ENCODE results near the gene IFI44. TPM values are rescaled to one million over a fixed set of nuclear protein-coding genes. Genes with fewer than 3 reads are reported as not detected.

The IFI44 gene
- total and polyA plus RNA-seq, 4 donors: 5.9 to 17.9 (median 9.7) TPM

DNA sequence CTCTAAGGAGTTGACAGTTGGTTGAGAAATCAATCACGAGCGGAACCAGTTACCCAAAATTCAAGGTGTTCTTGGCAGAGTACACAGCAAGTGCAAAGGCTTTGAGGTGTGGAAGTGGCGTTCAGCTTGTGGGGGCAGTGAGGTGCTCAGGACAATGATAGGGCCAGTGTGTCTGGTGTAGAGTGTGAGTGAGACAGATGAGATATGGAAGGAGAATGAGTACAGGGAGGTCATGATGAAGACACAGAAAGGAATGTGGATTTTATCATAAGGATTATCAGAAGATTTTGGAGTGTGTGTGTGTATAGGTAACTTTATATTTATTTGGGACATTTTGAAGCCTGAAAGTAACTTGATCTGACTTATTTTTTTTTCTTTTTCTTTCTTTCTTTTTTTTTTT lies 40.9 kb downstream of the IFI44 start:
- no peaks in the 10 kb centered on the region for H3K9me3 ChIP-seq (ENCODE audit: control insufficient read depth in 4 of 4, low read length in 3 of 4)
- no peak overlapping the region for H3K9ac ChIP-seq (ENCODE audit: low read depth in 1 of 2, low read length in 2 of 2)
- no peak overlapping the region for H3K27ac ChIP-seq (ENCODE audit: low read depth in 1 of 2, low read length in 2 of 2)
- DNase-seq (ENCODE audit: low spot score): no peak
- H3K4me1 ChIP-seq (ENCODE audit: control insufficient read depth in 4 of 4, insufficient read depth in 4 of 4, low read length in 3 of 4): peaks cover 4 to 14% (median 13%) of the 10 kb centered on the region in 4 donors
- TF ChIP-seq JUND (IDR thresholded peaks at IDR 0.05): no peak
- no peak for TF ChIP-seq HNF4G (IDR thresholded peaks at IDR 0.05)
- no peak for TF ChIP-seq HNF4A (conservative IDR thresholded peaks at IDR 0.05)
- no peak for TF ChIP-seq EGR1 (IDR thresholded peaks at IDR 0.05; ENCODE audit: low read depth in 2 of 2)
- TF ChIP-seq RAD21 (IDR thresholded peaks at IDR 0.05): no peak
- no peak for TF ChIP-seq GABPA (IDR thresholded peaks at IDR 0.05 in 1 of 2, conservative IDR thresholded peaks at IDR 0.05 in 1 of 2)
- H3K4me3 ChIP-seq (ENCODE audit: low read depth in 1 of 3, low read length in 3 of 3): no peak overlapping the region
- no peaks in the 10 kb centered on the region for H3K36me3 ChIP-seq (ENCODE audit: control insufficient read depth in 4 of 4, insufficient read depth in 3 of 4, low read depth in 1 of 4, low read length in 3 of 4)
- H3K27me3 ChIP-seq (ENCODE audit: control insufficient read depth in 4 of 4, insufficient read depth in 4 of 4, low read length in 3 of 4): no peaks in the 10 kb centered on the region
- WGBS: 83% methylated on average over 3 of the region's 3 CpGs

DNA sequence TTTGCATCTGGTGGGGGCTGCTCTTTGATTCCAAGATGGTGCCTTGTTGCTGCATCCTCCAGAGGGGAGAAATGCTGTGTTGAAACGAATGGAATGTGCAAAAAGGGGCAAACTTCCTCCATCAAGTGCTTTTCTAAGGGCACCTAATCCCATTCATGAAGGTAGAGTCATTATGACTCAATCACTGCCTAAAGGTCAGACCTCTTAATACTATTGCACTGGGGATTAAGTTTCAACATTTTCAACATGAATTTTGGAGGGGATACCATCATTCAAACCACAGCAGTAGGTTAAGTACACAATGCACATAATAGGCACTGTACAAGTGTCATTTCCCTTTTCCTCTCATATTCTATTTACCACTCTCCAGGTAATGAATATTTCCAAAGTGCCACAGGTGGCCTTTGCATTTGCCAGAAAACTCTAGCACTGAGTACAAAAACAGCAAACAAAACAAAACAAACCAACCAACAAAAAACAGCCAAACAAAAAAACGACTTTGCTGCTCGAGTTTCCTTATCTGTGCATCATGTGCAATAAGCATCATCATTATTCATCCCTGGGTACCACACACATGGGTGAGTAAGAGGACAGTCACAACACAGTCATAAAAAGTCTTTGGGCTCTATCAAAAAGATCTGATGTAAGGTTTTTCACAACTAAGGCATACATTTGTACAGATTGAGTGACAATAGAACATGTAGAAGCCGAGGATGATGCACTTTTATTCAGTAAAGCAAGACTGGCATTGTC lies 42.5 kb downstream of the IFI44 start:
- Histone ChIP-seq H3K9me3 (ENCODE audit: control insufficient read depth in 4 of 4, low read length in 3 of 4) (no peaks in the 10 kb centered on the region), H3K36me3 (ENCODE audit: control insufficient read depth in 4 of 4, insufficient read depth in 3 of 4, low read depth in 1 of 4, low read length in 3 of 4) (no peaks in the 10 kb centered on the region), H3K4me3 (ENCODE audit: low read depth in 1 of 3, low read length in 3 of 3) (no peak overlapping the region), H3K4me1 (ENCODE audit: control insufficient read depth in 4 of 4, insufficient read depth in 4 of 4, low read length in 3 of 4) (peaks cover 2 to 10% (median 8%) of the 10 kb centered on the region in 4 donors), H3K9ac (ENCODE audit: low read depth in 1 of 2, low read length in 2 of 2) (no peak overlapping the region), H3K27me3 (ENCODE audit: control insufficient read depth in 4 of 4, insufficient read depth in 4 of 4, low read length in 3 of 4) (no peaks in the 10 kb centered on the region), H3K27ac (ENCODE audit: low read depth in 1 of 2, low read length in 2 of 2) (no peak overlapping the region)
- 48% methylated on average over 4 of the region's 4 CpGs for WGBS
- DNase-seq (ENCODE audit: low spot score): no peak
- TF ChIP-seq NR2F2 (IDR thresholded peaks at IDR 0.05) (no peak), RXRA (IDR thresholded peaks at IDR 0.05) (no peak), MAX (IDR thresholded peaks at IDR 0.05) (no peak), RAD21 (IDR thresholded peaks at IDR 0.05) (no peak), YY1 (IDR thresholded peaks at IDR 0.05) (no peak), TAF1 (conservative IDR thresholded peaks at IDR 0.05) (no peak), FOXA2 (IDR thresholded peaks at IDR 0.05) (no peak), ATF3 (IDR thresholded peaks at IDR 0.05) (no peak), SP1 (IDR thresholded peaks at IDR 0.05) (no peak), JUND (IDR thresholded peaks at IDR 0.05) (no peak), FOXA1 (IDR thresholded peaks at IDR 0.05) (no peak), GABPA (IDR thresholded peaks at IDR 0.05 in 1 of 2, conservative IDR thresholded peaks at IDR 0.05 in 1 of 2) (no peak), EGR1 (IDR thresholded peaks at IDR 0.05; ENCODE audit: low read depth in 2 of 2) (no peak), HNF4A (conservative IDR thresholded peaks at IDR 0.05) (no peak), HNF4G (IDR thresholded peaks at IDR 0.05) (no peak)
- TF ChIP-seq, protein P1, sequence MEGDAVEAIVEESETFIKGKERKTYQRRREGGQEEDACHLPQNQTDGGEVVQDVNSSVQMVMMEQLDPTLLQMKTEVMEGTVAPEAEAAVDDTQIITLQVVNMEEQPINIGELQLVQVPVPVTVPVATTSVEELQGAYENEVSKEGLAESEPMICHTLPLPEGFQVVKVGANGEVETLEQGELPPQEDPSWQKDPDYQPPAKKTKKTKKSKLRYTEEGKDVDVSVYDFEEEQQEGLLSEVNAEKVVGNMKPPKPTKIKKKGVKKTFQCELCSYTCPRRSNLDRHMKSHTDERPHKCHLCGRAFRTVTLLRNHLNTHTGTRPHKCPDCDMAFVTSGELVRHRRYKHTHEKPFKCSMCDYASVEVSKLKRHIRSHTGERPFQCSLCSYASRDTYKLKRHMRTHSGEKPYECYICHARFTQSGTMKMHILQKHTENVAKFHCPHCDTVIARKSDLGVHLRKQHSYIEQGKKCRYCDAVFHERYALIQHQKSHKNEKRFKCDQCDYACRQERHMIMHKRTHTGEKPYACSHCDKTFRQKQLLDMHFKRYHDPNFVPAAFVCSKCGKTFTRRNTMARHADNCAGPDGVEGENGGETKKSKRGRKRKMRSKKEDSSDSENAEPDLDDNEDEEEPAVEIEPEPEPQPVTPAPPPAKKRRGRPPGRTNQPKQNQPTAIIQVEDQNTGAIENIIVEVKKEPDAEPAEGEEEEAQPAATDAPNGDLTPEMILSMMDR (IDR thresholded peaks at IDR 0.05; ENCODE audit: low read depth, low read length, missing input control): no peak
- TF ChIP-seq, protein P2, sequence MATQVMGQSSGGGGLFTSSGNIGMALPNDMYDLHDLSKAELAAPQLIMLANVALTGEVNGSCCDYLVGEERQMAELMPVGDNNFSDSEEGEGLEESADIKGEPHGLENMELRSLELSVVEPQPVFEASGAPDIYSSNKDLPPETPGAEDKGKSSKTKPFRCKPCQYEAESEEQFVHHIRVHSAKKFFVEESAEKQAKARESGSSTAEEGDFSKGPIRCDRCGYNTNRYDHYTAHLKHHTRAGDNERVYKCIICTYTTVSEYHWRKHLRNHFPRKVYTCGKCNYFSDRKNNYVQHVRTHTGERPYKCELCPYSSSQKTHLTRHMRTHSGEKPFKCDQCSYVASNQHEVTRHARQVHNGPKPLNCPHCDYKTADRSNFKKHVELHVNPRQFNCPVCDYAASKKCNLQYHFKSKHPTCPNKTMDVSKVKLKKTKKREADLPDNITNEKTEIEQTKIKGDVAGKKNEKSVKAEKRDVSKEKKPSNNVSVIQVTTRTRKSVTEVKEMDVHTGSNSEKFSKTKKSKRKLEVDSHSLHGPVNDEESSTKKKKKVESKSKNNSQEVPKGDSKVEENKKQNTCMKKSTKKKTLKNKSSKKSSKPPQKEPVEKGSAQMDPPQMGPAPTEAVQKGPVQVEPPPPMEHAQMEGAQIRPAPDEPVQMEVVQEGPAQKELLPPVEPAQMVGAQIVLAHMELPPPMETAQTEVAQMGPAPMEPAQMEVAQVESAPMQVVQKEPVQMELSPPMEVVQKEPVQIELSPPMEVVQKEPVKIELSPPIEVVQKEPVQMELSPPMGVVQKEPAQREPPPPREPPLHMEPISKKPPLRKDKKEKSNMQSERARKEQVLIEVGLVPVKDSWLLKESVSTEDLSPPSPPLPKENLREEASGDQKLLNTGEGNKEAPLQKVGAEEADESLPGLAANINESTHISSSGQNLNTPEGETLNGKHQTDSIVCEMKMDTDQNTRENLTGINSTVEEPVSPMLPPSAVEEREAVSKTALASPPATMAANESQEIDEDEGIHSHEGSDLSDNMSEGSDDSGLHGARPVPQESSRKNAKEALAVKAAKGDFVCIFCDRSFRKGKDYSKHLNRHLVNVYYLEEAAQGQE (IDR thresholded peaks at IDR 0.05): no peak
- TF ChIP-seq, protein P3, sequence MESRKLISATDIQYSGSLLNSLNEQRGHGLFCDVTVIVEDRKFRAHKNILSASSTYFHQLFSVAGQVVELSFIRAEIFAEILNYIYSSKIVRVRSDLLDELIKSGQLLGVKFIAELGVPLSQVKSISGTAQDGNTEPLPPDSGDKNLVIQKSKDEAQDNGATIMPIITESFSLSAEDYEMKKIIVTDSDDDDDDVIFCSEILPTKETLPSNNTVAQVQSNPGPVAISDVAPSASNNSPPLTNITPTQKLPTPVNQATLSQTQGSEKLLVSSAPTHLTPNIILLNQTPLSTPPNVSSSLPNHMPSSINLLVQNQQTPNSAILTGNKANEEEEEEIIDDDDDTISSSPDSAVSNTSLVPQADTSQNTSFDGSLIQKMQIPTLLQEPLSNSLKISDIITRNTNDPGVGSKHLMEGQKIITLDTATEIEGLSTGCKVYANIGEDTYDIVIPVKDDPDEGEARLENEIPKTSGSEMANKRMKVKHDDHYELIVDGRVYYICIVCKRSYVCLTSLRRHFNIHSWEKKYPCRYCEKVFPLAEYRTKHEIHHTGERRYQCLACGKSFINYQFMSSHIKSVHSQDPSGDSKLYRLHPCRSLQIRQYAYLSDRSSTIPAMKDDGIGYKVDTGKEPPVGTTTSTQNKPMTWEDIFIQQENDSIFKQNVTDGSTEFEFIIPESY (IDR thresholded peaks at IDR 0.05): no peak
